ENCODE data around the gene PDE6G.

- no peak for TF ChIP-seq RAD21 (IDR thresholded peaks at IDR 0.05; ENCODE audit: low read length)
- no peak for TF ChIP-seq FOS (IDR thresholded peaks at IDR 0.05; ENCODE audit: low read depth, low read length)
- TF ChIP-seq RCOR1 (IDR thresholded peaks at IDR 0.05; ENCODE audit: insufficient replicate concordance, low read length) = no peak
- TF ChIP-seq, protein P1, sequence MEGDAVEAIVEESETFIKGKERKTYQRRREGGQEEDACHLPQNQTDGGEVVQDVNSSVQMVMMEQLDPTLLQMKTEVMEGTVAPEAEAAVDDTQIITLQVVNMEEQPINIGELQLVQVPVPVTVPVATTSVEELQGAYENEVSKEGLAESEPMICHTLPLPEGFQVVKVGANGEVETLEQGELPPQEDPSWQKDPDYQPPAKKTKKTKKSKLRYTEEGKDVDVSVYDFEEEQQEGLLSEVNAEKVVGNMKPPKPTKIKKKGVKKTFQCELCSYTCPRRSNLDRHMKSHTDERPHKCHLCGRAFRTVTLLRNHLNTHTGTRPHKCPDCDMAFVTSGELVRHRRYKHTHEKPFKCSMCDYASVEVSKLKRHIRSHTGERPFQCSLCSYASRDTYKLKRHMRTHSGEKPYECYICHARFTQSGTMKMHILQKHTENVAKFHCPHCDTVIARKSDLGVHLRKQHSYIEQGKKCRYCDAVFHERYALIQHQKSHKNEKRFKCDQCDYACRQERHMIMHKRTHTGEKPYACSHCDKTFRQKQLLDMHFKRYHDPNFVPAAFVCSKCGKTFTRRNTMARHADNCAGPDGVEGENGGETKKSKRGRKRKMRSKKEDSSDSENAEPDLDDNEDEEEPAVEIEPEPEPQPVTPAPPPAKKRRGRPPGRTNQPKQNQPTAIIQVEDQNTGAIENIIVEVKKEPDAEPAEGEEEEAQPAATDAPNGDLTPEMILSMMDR (conservative IDR thresholded peaks at IDR 0.05; ENCODE audit: low read depth, low read length) = no peak
- no peak for TF ChIP-seq BHLHE40 (IDR thresholded peaks at IDR 0.05; ENCODE audit: low read depth, low read length)
- TF ChIP-seq POLR2A (IDR thresholded peaks at IDR 0.05; ENCODE audit: low read depth, low read length) = no peak
- TF ChIP-seq CHD1 (IDR thresholded peaks at IDR 0.05; ENCODE audit: low read depth, low read length) = no peak
- no peak for TF ChIP-seq SMC3 (IDR thresholded peaks at IDR 0.05; ENCODE audit: low read depth, low read length)
- TF ChIP-seq USF2 (IDR thresholded peaks at IDR 0.05; ENCODE audit: low read depth, low read length) = no peak
- TF ChIP-seq CEBPB (IDR thresholded peaks at IDR 0.05; ENCODE audit: low read depth, low read length) = no peak
- no peak for TF ChIP-seq RFX5 (IDR thresholded peaks at IDR 0.05; ENCODE audit: low read depth, low read length)
- TF ChIP-seq NFE2L2 (IDR thresholded peaks at IDR 0.05; ENCODE audit: low read depth, low read length) = no peak
- no peak for TF ChIP-seq MXI1 (IDR thresholded peaks at IDR 0.05; ENCODE audit: borderline replicate concordance, low read depth, low read length)
- TF ChIP-seq, protein P2, sequence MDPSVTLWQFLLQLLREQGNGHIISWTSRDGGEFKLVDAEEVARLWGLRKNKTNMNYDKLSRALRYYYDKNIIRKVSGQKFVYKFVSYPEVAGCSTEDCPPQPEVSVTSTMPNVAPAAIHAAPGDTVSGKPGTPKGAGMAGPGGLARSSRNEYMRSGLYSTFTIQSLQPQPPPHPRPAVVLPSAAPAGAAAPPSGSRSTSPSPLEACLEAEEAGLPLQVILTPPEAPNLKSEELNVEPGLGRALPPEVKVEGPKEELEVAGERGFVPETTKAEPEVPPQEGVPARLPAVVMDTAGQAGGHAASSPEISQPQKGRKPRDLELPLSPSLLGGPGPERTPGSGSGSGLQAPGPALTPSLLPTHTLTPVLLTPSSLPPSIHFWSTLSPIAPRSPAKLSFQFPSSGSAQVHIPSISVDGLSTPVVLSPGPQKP (IDR thresholded peaks at IDR 0.05; ENCODE audit: borderline replicate concordance, low read depth, low read length) = no peak
These were observed 5.4 kb downstream of the PDE6G start for GRCh38 chr17:81650951-81651350.
